Tongue (tissue), 2 donors: ENCODE measurements around the gene FRAS1. TPM values are rescaled to one million over a fixed set of nuclear protein-coding genes. Genes with fewer than 3 reads are reported as not detected.
"Not testable (repeated sequence)": the region's sequence is repeated elsewhere in the genome, so short reads cannot be mapped to it uniquely, and the experiment has no call there.

Experiments used
- DNase-seq: peaks from one replicate; pipeline ENCODE4 v3.0.0-alpha.2; 2015
- total RNA-seq: library from RNA; depleted of rRNA; stranded (reverse); fragments of >200 nt; gene quantifications from one replicate; pipeline ENCODE4 v1.2.3, GENCODE V29; 2014

Gene FRAS1
- total RNA-seq, 1 donor from 2014 or later, result 46.9 TPM

DNA sequence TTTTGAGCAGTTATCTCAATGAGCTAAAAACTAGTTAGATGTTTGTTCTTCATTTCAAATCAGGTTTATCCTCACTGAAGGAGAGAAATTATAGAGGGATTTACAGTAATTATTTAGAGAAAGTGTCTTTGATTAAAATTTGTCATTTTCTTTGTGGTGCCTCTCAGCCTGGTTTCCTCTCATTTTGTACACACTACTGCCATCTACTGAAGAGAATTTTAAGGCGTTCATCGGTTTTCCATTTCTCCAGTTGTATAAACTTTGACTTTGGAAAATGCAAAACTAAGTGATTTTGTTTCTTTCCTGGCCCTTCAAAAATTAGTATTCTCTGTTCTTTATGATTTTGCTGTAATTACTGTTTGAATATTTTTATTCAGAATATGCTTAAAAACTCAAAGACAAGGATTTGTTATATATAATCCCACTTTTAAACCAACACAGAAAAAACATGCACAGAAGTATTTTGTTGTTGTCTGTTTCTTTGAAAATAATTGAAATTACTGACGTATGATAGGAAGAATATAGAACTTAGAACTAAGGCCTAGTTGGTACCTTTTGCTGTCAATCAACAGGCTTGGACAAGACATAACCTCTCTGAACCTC is 460.0 kb downstream of the FRAS1 start:
- peak; percentile 68 for DNase-seq

GRCh38 chr4:78518561-78518960 is 461.4 kb downstream of the FRAS1 start:
- DNase-seq, result peak; percentile 24

- DNase-seq, result no peak
Observed at GRCh38 chr4:78519962-78520361, 462.8 kb downstream of the FRAS1 start.

- peak; percentile 68 for DNase-seq
Observed at GRCh38 chr4:78520808-78521226, 463.7 kb downstream of the FRAS1 start.

- DNase-seq, result no peak
Observed at GRCh38 chr4:78524009-78524408, 466.9 kb downstream of the FRAS1 start.

- no peak for DNase-seq
Observed at GRCh38 chr4:78525559-78525958, 468.4 kb downstream of the FRAS1 start.

DNA sequence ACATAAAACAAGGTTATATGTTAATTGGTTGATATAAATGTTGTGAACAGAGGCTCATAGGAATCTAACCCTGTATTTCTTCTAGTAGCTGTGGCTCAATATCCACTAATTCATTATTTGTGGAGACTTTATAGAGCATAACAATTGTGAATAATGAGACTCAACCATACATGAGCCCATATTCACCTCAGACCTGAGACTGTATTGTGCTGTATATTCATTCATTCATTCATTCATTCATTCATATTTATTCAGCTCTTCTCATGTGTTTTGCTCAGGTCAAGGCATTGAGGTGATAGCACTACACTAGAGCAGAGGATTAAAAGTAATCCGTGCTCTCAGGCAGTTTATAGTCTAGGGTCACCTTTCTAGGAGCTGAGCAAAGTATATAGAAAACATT is 470.0 kb downstream of the FRAS1 start:
- no peak for DNase-seq

DNA sequence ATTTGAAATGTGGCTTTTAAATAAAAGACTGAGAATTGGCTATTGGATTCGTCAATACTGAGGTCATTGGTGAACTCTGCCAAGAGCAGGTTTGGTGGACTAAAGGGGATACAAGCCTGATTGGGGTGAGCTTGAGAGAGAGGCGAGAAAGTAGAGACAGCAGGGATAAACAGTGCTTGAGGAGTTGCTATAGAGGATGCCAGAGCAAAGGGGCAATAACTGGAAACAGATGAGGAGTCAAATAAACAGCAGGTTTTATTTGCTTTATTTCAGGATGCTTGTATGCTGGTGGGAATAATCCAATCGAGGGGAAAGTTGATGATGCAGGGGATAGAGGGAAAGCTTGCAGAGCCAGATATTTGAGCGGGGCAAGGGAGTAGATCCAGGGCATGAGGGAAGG is 470.4 kb downstream of the FRAS1 start:
- DNase-seq, result no peak

GRCh38 chr4:78528327-78528726 is 471.2 kb downstream of the FRAS1 start:
- no peak for DNase-seq

GRCh38 chr4:78529569-78530209 is 472.6 kb downstream of the FRAS1 start:
- DNase-seq, result no peak

DNA sequence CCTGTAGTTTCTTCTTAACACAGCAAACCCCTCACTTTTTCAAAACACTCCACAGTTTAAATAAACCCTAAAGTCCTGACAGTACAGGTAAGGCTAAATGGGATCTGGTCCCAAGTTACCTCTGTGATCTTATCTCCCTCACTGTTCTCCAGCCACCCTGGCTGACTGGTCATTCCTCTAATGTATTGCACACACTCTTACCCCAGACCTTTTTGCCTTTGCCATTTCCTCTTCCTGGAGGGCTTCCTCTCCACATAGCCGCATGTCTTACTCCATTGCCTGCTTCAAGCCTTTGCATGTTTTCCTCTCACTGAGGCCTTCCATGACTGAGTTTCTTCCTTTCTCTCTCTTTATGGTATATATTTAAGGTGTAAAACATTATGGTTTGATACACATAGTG is 474.9 kb downstream of the FRAS1 start:
- no peak for DNase-seq

DNA sequence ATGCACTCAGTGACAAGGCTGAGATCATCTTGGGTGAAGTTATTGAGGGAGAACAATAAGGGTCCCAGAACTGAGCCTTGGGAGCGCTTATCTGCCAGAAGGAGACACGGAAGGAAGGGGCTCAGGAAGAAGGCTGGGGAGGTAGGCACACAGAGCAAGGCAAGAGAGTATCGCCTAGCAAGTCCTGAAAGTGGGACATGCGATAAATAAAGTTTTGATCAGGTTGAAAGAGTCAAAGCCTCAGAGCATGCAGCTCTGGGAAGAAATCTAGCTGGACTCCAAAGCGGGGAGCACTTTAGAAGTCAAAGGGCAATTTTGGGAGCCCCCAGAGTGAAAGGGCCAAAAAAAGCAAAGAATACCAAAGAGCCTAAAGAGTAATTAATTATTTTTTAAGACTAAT is 476.7 kb downstream of the FRAS1 start:
- DNase-seq, result no peak

GRCh38 chr4:78534286-78534955 is 477.3 kb downstream of the FRAS1 start:
- DNase-seq, result peak; percentile 22

DNA sequence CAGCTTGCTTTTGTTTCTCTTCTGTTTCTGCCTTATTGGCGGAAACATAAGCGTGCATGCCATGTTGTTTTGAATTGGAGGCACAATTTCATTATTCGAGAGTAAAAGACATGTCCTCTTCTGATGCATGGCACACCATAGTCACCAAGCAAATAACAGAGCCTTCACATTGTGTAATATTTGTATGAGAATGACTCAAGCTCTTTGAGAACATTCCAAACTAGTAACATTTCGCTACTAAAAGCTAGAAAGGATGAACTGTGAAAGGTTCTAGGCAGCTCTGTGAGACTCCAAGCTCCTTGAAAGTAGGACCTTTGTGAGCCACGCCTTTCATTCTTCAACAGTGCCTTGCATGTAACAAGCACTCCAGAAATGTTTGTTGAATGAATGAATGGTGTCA is 485.2 kb downstream of the FRAS1 start:
- DNase-seq, result no peak

GRCh38 chr4:78543424-78544125 is 486.5 kb downstream of the FRAS1 start:
- no peak for DNase-seq

- DNase-seq, result no peak
Observed at GRCh38 chr4:78544678-78545077, 487.6 kb downstream of the FRAS1 start.

DNA sequence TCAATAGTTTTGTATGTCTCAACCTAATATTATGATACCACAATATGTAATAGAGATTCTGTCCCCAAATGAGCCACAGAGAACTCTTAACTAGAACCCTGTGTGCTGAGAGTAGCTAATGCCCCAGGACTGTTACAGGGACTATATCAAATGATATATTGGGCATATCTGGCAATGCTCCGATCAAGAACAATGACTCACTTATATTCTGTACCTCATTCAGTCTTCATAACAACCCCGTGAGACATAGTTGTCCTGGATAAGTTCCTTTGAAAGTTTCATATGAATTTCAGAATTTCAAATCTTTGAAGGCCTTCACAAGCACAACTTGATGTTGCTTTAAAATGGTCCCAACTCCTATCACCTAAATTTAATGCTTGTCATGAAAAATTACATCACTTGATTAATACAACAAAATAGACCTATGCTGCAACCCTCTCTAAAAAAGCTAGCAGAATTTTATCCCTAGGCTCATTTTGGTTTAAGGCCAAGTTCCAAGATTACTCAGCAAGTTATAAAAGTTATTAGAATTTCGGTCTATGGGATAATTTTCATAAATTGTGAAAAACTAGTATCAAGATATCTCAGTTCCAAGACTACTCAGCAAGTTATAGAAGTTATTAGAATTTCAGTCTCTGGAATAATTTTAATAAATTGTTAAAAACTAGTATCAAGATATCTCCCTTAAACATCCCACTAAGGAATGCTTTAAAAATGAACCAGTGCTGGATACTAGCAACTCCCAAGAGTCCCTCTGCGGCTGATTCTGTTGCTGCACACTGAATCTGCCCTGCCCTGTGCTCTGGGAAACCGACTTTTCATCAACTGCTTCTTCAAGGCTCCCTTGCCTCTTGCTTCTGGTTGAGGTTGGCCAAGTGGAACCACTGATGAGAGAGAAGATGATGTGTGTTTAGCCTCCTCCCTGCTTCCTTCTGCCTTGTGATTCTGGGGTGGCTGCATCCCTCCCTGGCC is 488.4 kb downstream of the FRAS1 start:
- no peak for DNase-seq

- DNase-seq, result not testable (repeated sequence)
Observed at GRCh38 chr4:78547899-78548298, 490.8 kb downstream of the FRAS1 start.

DNA sequence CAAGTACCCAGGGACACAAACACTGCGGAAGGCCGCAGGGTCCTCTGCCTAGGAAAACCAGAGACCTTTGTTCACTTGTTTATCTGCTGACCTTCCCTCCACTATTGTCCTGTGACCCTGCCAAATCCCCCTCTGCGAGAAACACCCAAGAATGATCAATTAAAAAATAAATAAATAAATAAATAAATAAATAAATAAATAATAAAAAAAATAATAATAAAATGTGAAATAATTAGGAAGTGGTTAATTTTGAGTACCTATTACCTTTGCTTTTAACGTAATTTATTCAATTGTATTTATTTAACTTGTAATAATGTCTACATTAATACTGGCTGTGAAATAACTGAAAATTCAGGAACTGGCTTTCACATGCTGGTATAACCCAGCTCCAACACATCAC is 491.8 kb downstream of the FRAS1 start:
- DNase-seq, result not testable (repeated sequence)

DNA sequence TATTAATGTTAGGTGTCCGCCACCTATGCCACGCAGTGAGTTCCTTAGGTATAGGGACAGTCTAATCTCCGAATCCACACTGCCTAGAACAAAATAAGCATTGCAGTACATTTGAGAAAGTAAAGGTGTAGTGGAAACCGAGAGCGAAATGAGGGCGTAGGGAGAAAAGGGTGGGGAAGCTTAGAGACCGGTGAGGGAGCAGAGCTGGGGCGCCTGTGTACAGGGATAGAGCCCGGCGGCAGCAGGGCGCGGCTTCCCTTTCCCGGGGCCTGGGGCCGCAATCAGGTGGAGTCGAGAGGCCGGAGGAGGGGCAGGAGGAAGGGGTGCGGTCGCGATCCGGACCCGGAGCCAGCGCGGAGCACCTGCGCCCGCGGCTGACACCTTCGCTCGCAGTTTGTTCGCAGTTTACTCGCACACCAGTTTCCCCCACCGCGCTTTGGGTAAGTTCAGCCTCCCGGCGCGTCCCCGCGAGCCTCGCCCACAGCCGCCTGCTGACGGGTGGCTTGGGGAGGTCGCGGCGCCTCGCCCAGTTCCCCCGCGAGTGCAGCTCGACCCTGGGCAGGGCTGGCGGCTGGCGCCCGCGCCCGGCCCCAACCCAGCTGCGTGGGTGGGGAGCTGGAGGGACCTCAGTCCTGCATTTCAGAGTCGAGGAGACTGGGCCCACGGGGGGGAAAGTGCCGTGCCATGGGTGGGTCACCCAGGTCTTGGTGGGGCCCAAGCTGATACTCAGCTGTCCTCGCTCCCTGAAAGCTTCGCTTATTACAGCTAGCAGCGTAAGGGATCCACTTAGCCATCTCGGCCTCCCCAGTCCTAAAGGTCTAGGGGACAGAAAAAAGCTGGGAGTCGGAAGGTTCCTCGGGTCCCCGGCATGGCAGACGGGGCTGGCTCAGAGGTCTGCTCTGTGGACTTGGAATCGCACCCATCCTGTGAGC is 494.6 kb downstream of the FRAS1 start, which contains the start of gene ANXA3:
Gene ANXA3 (plus strand): TSS at position 351 of the 932 bp plus-strand sequence. CDS start 2,704 bp downstream, outside the sequence.
- peak; percentile 48 for DNase-seq
